Bronchial epithelial cell (primary cell): Measurements from ENCODE around the gene NSUN5. TPM values are rescaled to one million over a fixed set of nuclear protein-coding genes. Genes with fewer than 3 reads are reported as not detected.
"Not testable (repeated sequence)": the region's sequence is repeated elsewhere in the genome, so short reads cannot be mapped to it uniquely, and the experiment has no call there.

Source experiments
- DNase-seq: peaks from one replicate; pipeline ENCODE4 v3.0.0-alpha.2; 2010; ENCODE audit warnings: low read depth
- FAIRE-seq: peaks from 2 replicates; lab custom pipeline; 2011; peaks lifted over from hg19 to GRCh38; lab: Jason Lieb, UNC
- H3K27me3 ChIP-seq: 2 replicates; pipeline ENCODE4 v1.5.1; 2011; ENCODE audit warnings: low read length; ENCODE audit not compliant: control insufficient read depth, insufficient read depth
- H3K36me3 ChIP-seq: 2 replicates; pipeline ENCODE4 v1.5.1; 2011; ENCODE audit warnings: low read length; ENCODE audit not compliant: control insufficient read depth, insufficient read depth
- H3K4me3 ChIP-seq: 2 replicates; pipeline ENCODE4 v1.5.1; 2011; ENCODE audit warnings: mild to moderate bottlenecking, low read depth, low read length, control low read depth
- CTCF ChIP-seq: IDR thresholded peaks from 2 replicates; pipeline ENCODE4 v1.5.1; 2011; ENCODE audit warnings: mild to moderate bottlenecking, moderate library complexity, low read length, control low read depth, inconsistent platforms; ENCODE audit not compliant: insufficient read depth, severe bottlenecking
- total RNA-seq: library from RNA; depleted of rRNA; stranded (reverse); fragments of >200 nt; gene quantifications from 2 replicates; pipeline ENCODE4 v1.2.1, GENCODE V29; 2014

NSUN5 gene
- total RNA-seq, 1 donor from 2014 or later, result 50.0 TPM

GRCh38 chr7:73308074-73308664, 457 bp downstream of the NSUN5 start:
- H3K4me3 ChIP-seq, result peak overlapping the region; percentile 70
- H3K27me3 ChIP-seq, result no peaks in the 10 kb centered on the region
- peaks cover 6% of the 10 kb centered on the region for H3K36me3 ChIP-seq
- no peak for TF ChIP-seq CTCF
- DNase-seq (peak; percentile 10), FAIRE-seq (no peak)

GRCh38 chr7:73307436-73307835, 1.2 kb downstream of the NSUN5 start:
- Histone ChIP-seq H3K27me3 (no peaks in the 10 kb centered on the region), H3K36me3 (peaks cover 6% of the 10 kb centered on the region), H3K4me3 (no peak overlapping the region)
- no peak for TF ChIP-seq CTCF
- no peak for DNase-seq
- FAIRE-seq, result no peak

- FAIRE-seq, H3K4me3 ChIP-seq, H3K27me3 ChIP-seq, DNase-seq, H3K36me3 ChIP-seq: not testable (repeated sequence)
Observed at GRCh38 chr7:73304612-73305387, 3.8 kb downstream of the NSUN5 start.

GRCh38 chr7:73304071-73304470, 4.6 kb downstream of the NSUN5 start:
- Histone ChIP-seq H3K27me3 (no peaks in the 10 kb centered on the region), H3K36me3 (peaks cover 6% of the 10 kb centered on the region), H3K4me3 (no peak overlapping the region)
- no peak for DNase-seq
- no peak for FAIRE-seq
- no peak for TF ChIP-seq CTCF

GRCh38 chr7:73303546-73303945, 5.1 kb downstream of the NSUN5 start:
- H3K4me3 ChIP-seq, result no peak overlapping the region
- DNase-seq (no peak), FAIRE-seq (no peak)
- no peak for TF ChIP-seq CTCF
- H3K36me3 ChIP-seq, result peaks cover 6% of the 10 kb centered on the region
- no peaks in the 10 kb centered on the region for H3K27me3 ChIP-seq

GRCh38 chr7:73302846-73303245, 5.8 kb downstream of the NSUN5 start:
- H3K27me3 ChIP-seq, DNase-seq, H3K36me3 ChIP-seq, FAIRE-seq, H3K4me3 ChIP-seq: not testable (repeated sequence)

GRCh38 chr7:73301108-73301507, 7.5 kb downstream of the NSUN5 start:
- not testable (repeated sequence) for H3K4me3 ChIP-seq, DNase-seq, H3K36me3 ChIP-seq, FAIRE-seq, H3K27me3 ChIP-seq

- H3K4me3 ChIP-seq, DNase-seq, H3K36me3 ChIP-seq, H3K27me3 ChIP-seq, FAIRE-seq: not testable (repeated sequence)
Observed at GRCh38 chr7:73299812-73300211, 8.8 kb downstream of the NSUN5 start.

- not testable (repeated sequence) for H3K4me3 ChIP-seq, H3K27me3 ChIP-seq, DNase-seq, FAIRE-seq, H3K36me3 ChIP-seq
Observed at GRCh38 chr7:73297706-73298105, 10.9 kb downstream of the NSUN5 start.

GRCh38 chr7:73297235-73297634, 11.4 kb downstream of the NSUN5 start:
- FAIRE-seq, H3K27me3 ChIP-seq, H3K4me3 ChIP-seq, DNase-seq, H3K36me3 ChIP-seq: not testable (repeated sequence)
